ENCODE results near the gene APBB1. TPM values are rescaled to one million over a fixed set of nuclear protein-coding genes. Genes with fewer than 3 reads are reported as not detected.
"Not testable (repeated sequence)": the region's sequence is repeated elsewhere in the genome, so short reads cannot be mapped to it uniquely, and the experiment has no call there.

APBB1 gene
- total RNA-seq, 2 donors from 2014 or later, result 6.6 to 10.2 TPM

DNA sequence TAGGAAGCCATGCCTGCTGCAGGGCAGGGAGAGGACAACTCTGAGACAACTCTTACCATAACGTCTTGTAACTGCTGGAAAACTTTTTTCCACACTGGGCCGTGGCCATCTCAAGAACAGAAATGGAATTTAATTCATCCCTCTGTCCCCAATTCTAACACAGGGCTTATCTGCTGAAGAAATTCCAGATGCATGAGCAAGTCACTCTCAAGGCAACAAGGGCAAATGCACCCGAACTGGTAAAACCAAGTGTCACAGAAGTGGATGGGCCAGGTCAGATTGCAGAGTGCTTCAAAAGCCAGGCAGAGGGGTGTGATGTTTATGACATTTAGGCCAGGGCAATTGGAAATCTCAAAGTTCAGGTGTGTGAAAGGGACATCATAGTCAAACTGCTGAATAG, 21.3 kb downstream of the APBB1 start:
- TF ChIP-seq, protein P1, sequence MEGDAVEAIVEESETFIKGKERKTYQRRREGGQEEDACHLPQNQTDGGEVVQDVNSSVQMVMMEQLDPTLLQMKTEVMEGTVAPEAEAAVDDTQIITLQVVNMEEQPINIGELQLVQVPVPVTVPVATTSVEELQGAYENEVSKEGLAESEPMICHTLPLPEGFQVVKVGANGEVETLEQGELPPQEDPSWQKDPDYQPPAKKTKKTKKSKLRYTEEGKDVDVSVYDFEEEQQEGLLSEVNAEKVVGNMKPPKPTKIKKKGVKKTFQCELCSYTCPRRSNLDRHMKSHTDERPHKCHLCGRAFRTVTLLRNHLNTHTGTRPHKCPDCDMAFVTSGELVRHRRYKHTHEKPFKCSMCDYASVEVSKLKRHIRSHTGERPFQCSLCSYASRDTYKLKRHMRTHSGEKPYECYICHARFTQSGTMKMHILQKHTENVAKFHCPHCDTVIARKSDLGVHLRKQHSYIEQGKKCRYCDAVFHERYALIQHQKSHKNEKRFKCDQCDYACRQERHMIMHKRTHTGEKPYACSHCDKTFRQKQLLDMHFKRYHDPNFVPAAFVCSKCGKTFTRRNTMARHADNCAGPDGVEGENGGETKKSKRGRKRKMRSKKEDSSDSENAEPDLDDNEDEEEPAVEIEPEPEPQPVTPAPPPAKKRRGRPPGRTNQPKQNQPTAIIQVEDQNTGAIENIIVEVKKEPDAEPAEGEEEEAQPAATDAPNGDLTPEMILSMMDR (IDR thresholded peaks at IDR 0.05), result no peak
- Histone ChIP-seq H3K4me1 (no peaks in the 10 kb centered on the region), H3K27ac (no peak overlapping the region), H3K36me3 (no peaks in the 10 kb centered on the region), H3K27me3 (no peaks in the 10 kb centered on the region), H3K4me3 (no peak overlapping the region), H3K9me3 (no peaks in the 10 kb centered on the region), H3K9ac (ENCODE audit: low read depth in 2 of 2, low read length in 2 of 2) (no peak overlapping the region)
- DNase-seq, result no peak
- intact Hi-C loops (cut with DNase I), result no loop called here

DNA sequence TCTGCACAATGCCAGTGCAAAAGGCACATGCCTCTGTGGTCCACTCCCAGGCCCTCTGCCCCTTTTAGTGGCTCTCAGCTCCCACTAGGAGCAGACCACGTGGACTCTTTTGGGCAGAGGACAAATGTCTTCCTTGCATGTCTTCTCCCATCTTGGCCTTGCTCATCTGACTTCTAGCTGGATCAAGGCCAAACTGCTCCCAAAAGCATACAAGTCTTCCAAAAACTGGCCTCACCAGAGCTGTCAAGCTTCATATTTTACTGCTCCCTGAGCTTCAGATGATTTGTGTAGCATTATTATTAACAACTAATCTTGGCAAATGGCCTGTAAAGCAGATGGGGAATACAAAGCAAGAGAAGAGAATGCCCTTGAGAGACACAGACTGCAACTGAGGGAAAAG, 21.7 kb downstream of the APBB1 start:
- no peaks in the 10 kb centered on the region for H3K36me3 ChIP-seq

DNA sequence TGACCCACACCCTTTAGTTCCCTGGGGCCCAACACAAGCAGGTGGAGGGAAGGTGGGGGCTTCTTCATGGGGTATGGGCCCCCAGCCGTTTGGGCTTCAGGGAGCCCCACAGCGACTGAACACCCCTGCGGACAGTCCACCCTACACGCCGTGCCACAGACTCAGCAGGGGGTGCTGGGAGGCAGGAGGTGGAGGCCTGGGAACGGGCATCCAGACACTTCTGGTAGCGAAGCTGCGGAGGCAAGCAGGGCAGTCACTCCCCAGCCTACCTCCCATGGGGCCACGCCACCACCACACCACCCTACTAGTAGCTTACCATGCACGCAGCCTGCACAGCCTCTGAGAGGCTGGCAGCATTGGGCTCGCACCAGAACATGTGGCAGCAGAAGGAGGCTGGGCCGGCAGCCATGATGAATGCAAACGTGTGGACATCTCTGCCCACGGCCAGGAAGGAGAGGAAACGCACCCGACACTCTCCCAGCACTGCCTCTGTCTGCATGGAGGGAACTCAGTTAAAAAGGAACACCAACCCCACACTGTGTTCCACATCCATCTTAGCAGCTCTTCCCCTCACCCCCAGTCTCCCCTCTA, 23.3 kb downstream of the APBB1 start:
- TF ChIP-seq, protein P1 (IDR thresholded peaks at IDR 0.05), result no peak
- Histone ChIP-seq H3K9ac (ENCODE audit: low read depth in 2 of 2, low read length in 2 of 2) (no peak overlapping the region), H3K36me3 (no peaks in the 10 kb centered on the region), H3K4me1 (no peaks in the 10 kb centered on the region), H3K27me3 (no peaks in the 10 kb centered on the region), H3K4me3 (no peak overlapping the region), H3K9me3 (no peaks in the 10 kb centered on the region), H3K27ac (no peak overlapping the region)
- no peak for DNase-seq
- intact Hi-C loops (cut with DNase I), result no loop called here

More for the DNA sequence above, 21.7 kb downstream of the APBB1 start:
- no peaks in the 10 kb centered on the region for H3K9me3 ChIP-seq
- no peak overlapping the region for H3K27ac ChIP-seq
- no peaks in the 10 kb centered on the region for H3K27me3 ChIP-seq
- no peak overlapping the region for H3K4me3 ChIP-seq
- DNase-seq, result no peak
- intact Hi-C loops (cut with DNase I), result no loop called here
- H3K9ac ChIP-seq (ENCODE audit: low read depth in 2 of 2, low read length in 2 of 2), result no peak overlapping the region
- TF ChIP-seq, protein P1 (IDR thresholded peaks at IDR 0.05), result no peak
- H3K4me1 ChIP-seq, result no peaks in the 10 kb centered on the region

DNA sequence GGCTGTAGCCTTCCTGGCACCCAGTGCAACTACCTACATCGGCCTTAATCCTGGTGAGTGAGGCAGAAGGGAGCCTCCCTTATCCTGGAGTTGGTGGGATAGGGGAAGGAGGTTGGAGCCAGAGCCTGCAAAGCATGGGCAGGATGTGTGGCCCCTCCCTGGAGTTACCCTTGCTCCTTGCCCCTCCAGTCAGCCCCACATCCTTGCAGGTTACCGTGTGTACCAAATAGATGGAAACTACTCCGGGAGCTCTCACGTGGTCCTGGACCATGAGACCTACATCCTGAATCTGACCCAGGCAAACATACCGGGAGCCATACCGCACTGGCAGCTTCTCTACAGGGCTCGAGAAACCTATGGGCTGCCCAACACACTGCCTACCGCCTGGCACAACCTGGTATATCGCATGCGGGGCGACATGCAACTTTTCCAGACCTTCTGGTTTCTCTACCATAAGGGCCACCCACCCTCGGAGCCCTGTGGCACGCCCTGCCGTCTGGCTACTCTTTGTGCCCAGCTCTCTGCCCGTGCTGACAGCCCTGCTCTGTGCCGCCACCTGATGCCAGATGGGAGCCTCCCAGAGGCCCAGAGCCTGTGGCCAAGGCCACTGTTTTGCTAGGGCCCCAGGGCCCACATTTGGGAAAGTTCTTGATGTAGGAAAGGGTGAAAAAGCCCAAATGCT, 24.8 kb downstream of the APBB1 start:
- TF ChIP-seq, protein P1 (IDR thresholded peaks at IDR 0.05), result no peak
- Histone ChIP-seq H3K27ac (no peak overlapping the region), H3K9ac (ENCODE audit: low read depth in 2 of 2, low read length in 2 of 2) (no peak overlapping the region), H3K9me3 (no peaks in the 10 kb centered on the region), H3K27me3 (no peaks in the 10 kb centered on the region), H3K36me3 (no peaks in the 10 kb centered on the region), H3K4me3 (no peak overlapping the region), H3K4me1 (no peaks in the 10 kb centered on the region)
- intact Hi-C loops (cut with DNase I), result no loop called here
- no peak for DNase-seq

DNA sequence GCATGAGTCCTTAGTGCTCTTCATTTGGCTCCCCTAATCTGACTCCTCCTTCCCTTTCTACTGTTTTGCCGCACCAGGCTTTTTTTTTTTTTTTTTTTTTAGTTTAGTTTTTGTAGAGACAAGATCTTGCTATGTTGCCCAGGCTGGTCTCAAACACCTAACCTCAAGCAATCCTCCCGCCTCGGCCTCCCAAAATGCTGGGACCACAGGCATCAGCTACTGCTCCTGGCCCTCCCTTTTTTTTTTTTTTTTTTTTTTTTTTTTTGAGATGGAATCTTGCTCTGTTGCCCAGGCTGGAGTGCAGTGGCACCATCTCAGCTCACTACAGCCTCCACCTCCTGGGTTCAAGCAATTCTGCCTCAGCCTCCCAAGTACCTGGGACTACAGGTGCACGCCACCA, 26.6 kb downstream of the APBB1 start:
- H3K4me3 ChIP-seq; DNase-seq; H3K36me3 ChIP-seq; H3K27me3 ChIP-seq; intact Hi-C loops (cut with DNase I); H3K9me3 ChIP-seq; H3K9ac ChIP-seq (ENCODE audit: low read depth in 2 of 2, low read length in 2 of 2); H3K27ac ChIP-seq; H3K4me1 ChIP-seq: not testable (repeated sequence)

DNA sequence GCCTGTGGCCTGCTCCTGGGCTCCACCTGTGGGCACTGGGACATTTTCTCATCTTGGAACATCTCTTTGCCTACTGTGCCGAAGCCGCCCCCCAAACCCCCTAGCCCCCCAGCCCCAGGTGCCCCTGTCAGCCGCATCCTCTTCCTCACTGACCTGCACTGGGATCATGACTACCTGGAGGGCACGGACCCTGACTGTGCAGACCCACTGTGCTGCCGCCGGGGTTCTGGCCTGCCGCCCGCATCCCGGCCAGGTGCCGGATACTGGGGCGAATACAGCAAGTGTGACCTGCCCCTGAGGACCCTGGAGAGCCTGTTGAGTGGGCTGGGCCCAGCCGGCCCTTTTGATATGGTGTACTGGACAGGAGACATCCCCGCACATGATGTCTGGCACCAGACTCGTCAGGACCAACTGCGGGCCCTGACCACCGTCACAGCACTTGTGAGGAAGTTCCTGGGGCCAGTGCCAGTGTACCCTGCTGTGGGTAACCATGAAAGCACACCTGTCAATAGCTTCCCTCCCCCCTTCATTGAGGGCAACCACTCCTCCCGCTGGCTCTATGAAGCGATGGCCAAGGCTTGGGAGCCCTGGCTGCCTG, 27.3 kb downstream of the APBB1 start:
- no peak overlapping the region for H3K9ac ChIP-seq (ENCODE audit: low read depth in 2 of 2, low read length in 2 of 2)
- no peak for DNase-seq
- H3K4me3 ChIP-seq, result peak overlapping the region; percentile 84
- no peaks in the 10 kb centered on the region for H3K9me3 ChIP-seq
- no peaks in the 10 kb centered on the region for H3K27me3 ChIP-seq
- peaks cover 4% of the 10 kb centered on the region for H3K4me1 ChIP-seq
- H3K36me3 ChIP-seq, result no peaks in the 10 kb centered on the region
- H3K27ac ChIP-seq, result no peak overlapping the region
- intact Hi-C loops (cut with DNase I), result no loop called here
- TF ChIP-seq, protein P1 (IDR thresholded peaks at IDR 0.05), result no peak

Data from colonic mucosa (tissue), 4 donors.